Ovary (tissue), 9 donors: ENCODE data around the gene LPCAT1. TPM values are rescaled to one million over a fixed set of nuclear protein-coding genes. Genes with fewer than 3 reads are reported as not detected.

ENCODE experiments used
- DNase-seq, 5 donors: peaks; one replicate each; pipeline ENCODE4 v3.0.0-alpha.2; 2019 to 2020
- H3K27ac ChIP-seq, 2 donors: fragments of 200-600 bp; one replicate each; pipeline versions ENCODE4 v1.5.1 to v1.8.0; 2019 to 2022
- H3K27me3 ChIP-seq: fragments of 200-600 bp; one replicate; pipeline ENCODE4 v1.8.0; 2022
- H3K36me3 ChIP-seq: fragments of 200-600 bp; sonication (generic); one replicate; pipeline ENCODE4 v1.5.1; 2019
- H3K4me1 ChIP-seq: one replicate; pipeline ENCODE4 v1.8.1; 2013; ENCODE audit warnings: mild to moderate bottlenecking, moderate library complexity; ENCODE audit not compliant: insufficient read depth
- H3K4me3 ChIP-seq: fragments of 200-600 bp; sonication (generic); one replicate; pipeline ENCODE4 v1.5.1; 2017
- H3K9me3 ChIP-seq, 2 donors: fragments of 200-600 bp in 1 of 2; sonication (generic) in 1 of 2; one replicate each; pipeline versions ENCODE4 v1.5.1 to v1.8.1; 2013 to 2019; ENCODE audit warnings: mild to moderate bottlenecking in 1 of 2, moderate library complexity in 1 of 2
- EP300 ChIP-seq: sonication (generic); formaldehyde crosslinking; IDR thresholded peaks from one replicate; pipeline ENCODE4 v1.6.1; 2017; ENCODE audit warnings: antibody characterized with exemption
- POLR2A ChIP-seq: fragments of 450-650 bp; IDR thresholded peaks from one replicate; pipeline ENCODE4 v1.6.1; 2017; ENCODE audit warnings: antibody characterized with exemption, mild to moderate bottlenecking, moderate library complexity
- WGBS, 3 donors: extraction: QIAGEN DNeasy Blood & Tissue Kit in 1 of 3; methylation state at CpG; one replicate each; pipeline versions ENCODE4 v1.1.5 to v1.1.7; 2013 to 2017; 5-methylcytosine and 5-hydroxymethylcytosine counted together
- intact Hi-C, 4 donors: fragments of 100-400 bp; cut with DNase I; formaldehyde crosslinking; loops; one replicate each; pipeline versions ENCODE4 v1.11.0 to v1.15.1; 2022 to 2023
- polyA plus RNA-seq, 2 donors: library from polyadenylated mRNA; stranded (reverse); fragments of 200-250 nt in 1 of 2; fragments of 350-450 nt in 1 of 2; fragmentation: Illumina TruSeq in 1 of 2; extraction: RNeasy Lipid Tissue Mini Kit (QIAGEN cat#74804) in 1 of 2; gene quantifications; one replicate each; pipeline ENCODE4 v1.2.3, GENCODE V29; 2013 to 2014
- total RNA-seq, 7 donors: library from RNA; depleted of rRNA in 2 of 7; stranded (reverse); fragments of >200 nt in 2 of 7; fragmentation: NEBNext Ultra II Directional in 3 of 7; extraction: Animal tissue kit (Norgen Biotek cat#: 25700) in 3 of 7; gene quantifications; one replicate each; pipeline versions ENCODE4 v1.1.0 to v1.2.4, GENCODE V29; 2016 to 2023
- TF ChIP-seq, protein P1 (sequence below), 3 donors: fragments of 450-650 bp in 2 of 3; fragments of 200-600 bp in 1 of 3; IDR thresholded peaks; one replicate each; pipeline versions ENCODE4 v1.5.1 to v1.8.0; 2016 to 2022; ENCODE audit warnings: antibody characterized with exemption in 3 of 3, mild to moderate bottlenecking in 1 of 3
- donor health status: DM: no; HTN: no; CAD: no; lungs with moderate emphysema.
- donor health status: DM: no; HTN: no; CAD: no.
- donor health status: Bipolar disorder and iron deficiency.
- donor health status: DM: yes; HTN: yes; CAD: no.
- donor health status: DM: no; HTN: no; CAD: no.
- donor health status: DM: yes; HTN: yes; CAD: no.

Gene LPCAT1
- total and polyA plus RNA-seq, 9 donors, result 13.0 to 57.1 (median 25.3) TPM

DNA sequence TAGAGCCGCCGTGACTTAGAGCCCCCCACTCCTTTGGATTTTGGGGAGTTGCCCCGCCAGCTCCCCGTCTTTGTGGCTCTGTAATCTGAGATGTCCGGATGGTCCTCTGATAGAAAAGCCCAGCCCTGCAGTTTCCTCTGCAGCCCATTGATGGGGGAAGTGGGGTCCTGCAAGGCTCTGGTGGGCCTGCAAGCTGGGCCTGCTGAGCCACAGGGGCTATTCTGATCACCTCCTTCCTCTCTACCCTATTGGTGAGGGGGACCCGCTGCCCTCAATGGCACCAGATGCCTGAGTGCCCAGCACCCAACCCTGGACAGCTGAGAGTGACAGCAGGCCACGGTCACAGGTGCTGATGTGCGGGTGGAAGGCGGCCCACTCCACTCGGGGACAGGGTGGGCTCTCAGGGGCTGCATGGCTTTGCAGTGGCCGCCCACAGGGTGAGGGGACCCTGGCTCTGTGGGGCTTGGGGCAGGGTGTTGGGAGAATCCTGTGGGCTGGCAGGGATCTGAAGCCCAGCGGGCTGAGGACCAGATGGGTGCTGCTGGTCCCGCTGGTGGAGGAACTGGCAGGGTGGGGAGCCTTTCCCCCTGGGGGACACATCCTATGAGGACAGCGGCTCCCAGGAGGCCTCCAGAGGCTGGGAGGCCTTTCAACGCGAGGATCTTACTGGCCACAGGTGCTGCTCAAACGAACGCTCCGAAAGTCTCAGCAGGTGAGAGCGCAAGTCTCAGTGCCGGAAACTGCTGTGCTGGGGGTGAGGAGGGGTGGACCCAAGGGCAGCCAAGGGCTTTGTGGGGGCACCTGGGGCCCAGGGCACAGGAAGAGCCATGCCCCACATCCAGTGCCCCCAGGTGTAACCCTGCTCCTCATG, 30.0 kb upstream of the LPCAT1 start:
- no peak for DNase-seq
- no peaks in the 10 kb centered on the region for H3K4me1 ChIP-seq
- no peaks in the 10 kb centered on the region for H3K36me3 ChIP-seq
- WGBS, 3 donors, result 87 to 91% (median 87%) methylated on average over 21 of the region's 21 CpGs
- no peaks in the 10 kb centered on the region for H3K9me3 ChIP-seq
- intact Hi-C loops, result no loop called here
- no peak for TF ChIP-seq EP300
- no peak for TF ChIP-seq POLR2A
- TF ChIP-seq, protein P1, sequence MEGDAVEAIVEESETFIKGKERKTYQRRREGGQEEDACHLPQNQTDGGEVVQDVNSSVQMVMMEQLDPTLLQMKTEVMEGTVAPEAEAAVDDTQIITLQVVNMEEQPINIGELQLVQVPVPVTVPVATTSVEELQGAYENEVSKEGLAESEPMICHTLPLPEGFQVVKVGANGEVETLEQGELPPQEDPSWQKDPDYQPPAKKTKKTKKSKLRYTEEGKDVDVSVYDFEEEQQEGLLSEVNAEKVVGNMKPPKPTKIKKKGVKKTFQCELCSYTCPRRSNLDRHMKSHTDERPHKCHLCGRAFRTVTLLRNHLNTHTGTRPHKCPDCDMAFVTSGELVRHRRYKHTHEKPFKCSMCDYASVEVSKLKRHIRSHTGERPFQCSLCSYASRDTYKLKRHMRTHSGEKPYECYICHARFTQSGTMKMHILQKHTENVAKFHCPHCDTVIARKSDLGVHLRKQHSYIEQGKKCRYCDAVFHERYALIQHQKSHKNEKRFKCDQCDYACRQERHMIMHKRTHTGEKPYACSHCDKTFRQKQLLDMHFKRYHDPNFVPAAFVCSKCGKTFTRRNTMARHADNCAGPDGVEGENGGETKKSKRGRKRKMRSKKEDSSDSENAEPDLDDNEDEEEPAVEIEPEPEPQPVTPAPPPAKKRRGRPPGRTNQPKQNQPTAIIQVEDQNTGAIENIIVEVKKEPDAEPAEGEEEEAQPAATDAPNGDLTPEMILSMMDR (IDR thresholded peaks at IDR 0.05), result no peak
- H3K4me3 ChIP-seq, result no peak overlapping the region
- H3K27ac ChIP-seq, result no peak overlapping the region
- no peaks in the 10 kb centered on the region for H3K27me3 ChIP-seq

DNA sequence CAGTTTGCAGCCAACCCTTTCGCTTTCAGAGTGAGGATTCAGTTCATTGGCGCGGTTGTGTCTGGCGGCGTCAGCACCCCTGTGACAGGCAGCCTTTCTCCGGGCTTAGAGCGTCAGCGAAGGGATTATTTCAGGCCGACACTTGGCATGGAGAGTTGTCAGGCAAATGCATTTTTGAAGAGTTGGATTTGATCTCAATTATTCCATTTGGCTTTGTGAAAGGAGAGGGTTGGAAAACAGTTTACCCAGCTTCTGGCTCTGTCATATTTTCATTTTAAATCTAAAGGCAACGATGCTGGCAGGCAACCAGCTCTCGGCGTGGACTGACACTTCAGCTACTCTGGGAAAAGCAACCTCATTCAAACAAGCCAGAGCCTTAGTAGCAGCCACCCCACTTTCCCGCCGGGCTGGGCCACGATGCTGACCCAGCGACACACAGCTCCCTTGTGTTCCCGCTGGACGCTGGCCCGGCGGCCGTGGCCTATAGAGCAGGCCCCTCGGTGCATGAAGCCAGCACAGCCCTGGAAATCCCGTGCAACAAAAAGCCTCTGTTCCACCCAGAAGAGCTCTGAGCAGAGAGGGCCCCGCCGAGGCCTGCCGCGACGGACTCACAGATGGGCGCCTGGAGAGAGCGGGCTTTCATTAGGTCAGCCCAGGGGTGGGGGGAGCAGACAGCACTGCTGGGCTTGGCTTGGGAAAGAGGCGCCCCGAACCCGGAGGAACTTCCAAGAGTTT, 28.9 kb upstream of the LPCAT1 start:
- H3K4me3 ChIP-seq, result no peak overlapping the region
- intact Hi-C loops, result no loop called here
- no peaks in the 10 kb centered on the region for H3K27me3 ChIP-seq
- WGBS, 3 donors, result 51 to 64% (median 52%) methylated on average over 31 to 33 of the region's 33 CpGs
- H3K9me3 ChIP-seq, result no peaks in the 10 kb centered on the region
- H3K36me3 ChIP-seq, result no peaks in the 10 kb centered on the region
- no peak for TF ChIP-seq POLR2A
- no peak for TF ChIP-seq EP300
- TF ChIP-seq, protein P1 (IDR thresholded peaks at IDR 0.05), result no peak
- H3K27ac ChIP-seq, result no peak overlapping the region
- no peaks in the 10 kb centered on the region for H3K4me1 ChIP-seq
- no peak for DNase-seq

DNA sequence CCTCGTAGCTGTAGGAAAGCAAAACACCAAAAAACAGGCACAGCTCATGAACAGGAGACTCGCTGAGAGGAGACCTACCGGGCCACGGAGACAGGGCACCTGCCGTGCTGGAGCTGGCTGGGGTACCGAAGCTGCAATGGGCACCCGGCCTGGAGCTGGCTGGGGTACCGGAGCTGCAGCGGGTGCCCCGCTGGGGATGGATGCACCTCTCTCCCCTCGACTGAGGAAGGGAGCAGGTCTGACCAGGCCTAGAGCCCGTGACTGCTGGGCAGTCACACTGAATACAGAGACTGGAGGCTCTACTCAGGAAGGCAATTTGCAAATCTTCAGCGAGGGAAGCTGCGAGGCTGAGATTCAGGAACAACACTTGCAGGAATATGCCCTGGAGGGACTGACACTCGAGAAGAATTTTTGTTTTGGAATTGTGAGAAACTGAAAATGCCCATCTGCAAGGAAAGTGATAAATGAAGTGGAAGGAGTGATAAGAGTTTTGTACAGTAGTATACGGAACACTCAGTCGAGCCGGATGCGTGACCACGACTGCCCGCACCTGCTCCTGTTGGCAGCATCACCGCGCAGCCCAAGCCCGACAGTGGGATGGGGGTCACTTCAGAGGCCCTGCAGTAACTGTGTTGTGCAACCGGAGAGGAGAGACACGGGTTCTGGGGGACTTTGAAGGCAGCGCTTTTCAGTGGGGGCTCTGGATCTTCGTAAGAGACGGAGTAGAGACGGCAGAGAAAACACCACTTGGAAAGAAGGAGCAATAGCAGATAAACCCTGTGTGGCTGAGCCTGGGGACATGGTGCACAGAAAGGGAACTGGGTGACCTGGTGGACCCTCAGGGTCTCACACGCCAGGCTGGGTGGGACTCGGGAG, 27.9 kb upstream of the LPCAT1 start:
- Histone ChIP-seq H3K4me3 (no peak overlapping the region), H3K27ac (no peak overlapping the region), H3K9me3 (no peaks in the 10 kb centered on the region), H3K27me3 (no peaks in the 10 kb centered on the region), H3K4me1 (no peaks in the 10 kb centered on the region), H3K36me3 (no peaks in the 10 kb centered on the region)
- TF ChIP-seq EP300, result no peak
- no peak for TF ChIP-seq POLR2A
- TF ChIP-seq, protein P1 (IDR thresholded peaks at IDR 0.05), result no peak
- WGBS, 3 donors, result 88 to 90% (median 88%) methylated on average over 32 of the region's 32 CpGs
- intact Hi-C loops, result no loop called here
- DNase-seq, result peak in 1 of 5 donors; percentile 3
